ENCODE results near the gene OTX2. TPM values are rescaled to one million over a fixed set of nuclear protein-coding genes. Genes with fewer than 3 reads are reported as not detected.

The OTX2 gene
- total RNA-seq, 2 donors from 2014 or later, result not detected

- peaks cover 35% of the 10 kb centered on the region for H3K4me1 Mint-ChIP-seq (ENCODE audit: low read depth)
- peak overlapping the region; percentile 16 to 60 for H3K4me3 Mint-ChIP-seq
- H3K27me3 Mint-ChIP-seq (ENCODE audit: low read depth), result peaks cover 88% of the 10 kb centered on the region
- H3K27ac Mint-ChIP-seq, result no peak overlapping the region
- H3K9me3 Mint-ChIP-seq, result no peaks in the 10 kb centered on the region
- ATAC-seq (replicated peaks in 1 of 2) (no peak), DNase-seq (no peak)
- peaks cover 7 to 17% of the 10 kb centered on the region in 2 donors for H3K36me3 Mint-ChIP-seq (ENCODE audit: insufficient read depth in 2 of 2)
Measured at GRCh38 chr14:56808383-56809269, 1.7 kb downstream of the OTX2 start.

- ATAC-seq (replicated peaks in 1 of 2) (no peak), DNase-seq (no peak)
- no peak overlapping the region for H3K27ac Mint-ChIP-seq
- peaks cover 7 to 17% of the 10 kb centered on the region in 2 donors for H3K36me3 Mint-ChIP-seq (ENCODE audit: insufficient read depth in 2 of 2)
- H3K27me3 Mint-ChIP-seq (ENCODE audit: low read depth), result peaks cover 88% of the 10 kb centered on the region
- peaks cover 35% of the 10 kb centered on the region for H3K4me1 Mint-ChIP-seq (ENCODE audit: low read depth)
- peak overlapping the region; percentile 16 to 60 for H3K4me3 Mint-ChIP-seq
- no peaks in the 10 kb centered on the region for H3K9me3 Mint-ChIP-seq
Measured at GRCh38 chr14:56808110-56808382, 2.2 kb downstream of the OTX2 start.

- ATAC-seq (replicated peaks in 1 of 2) (no peak), DNase-seq (no peak)
- H3K9me3 Mint-ChIP-seq, result no peaks in the 10 kb centered on the region
- peaks cover 7 to 17% of the 10 kb centered on the region in 2 donors for H3K36me3 Mint-ChIP-seq (ENCODE audit: insufficient read depth in 2 of 2)
- H3K27me3 Mint-ChIP-seq (ENCODE audit: low read depth), result peaks cover 85% of the 10 kb centered on the region
- H3K27ac Mint-ChIP-seq, result no peak overlapping the region
- peaks cover 31% of the 10 kb centered on the region for H3K4me1 Mint-ChIP-seq (ENCODE audit: low read depth)
- peak overlapping the region; percentile 27 to 60 for H3K4me3 Mint-ChIP-seq
Measured at GRCh38 chr14:56807386-56808109, 2.7 kb downstream of the OTX2 start.

GRCh38 chr14:56806760-56807159 is 3.5 kb downstream of the OTX2 start:
- H3K9me3 Mint-ChIP-seq, result no peaks in the 10 kb centered on the region
- no peak overlapping the region for H3K27ac Mint-ChIP-seq
- DNase-seq, result no peak
- H3K4me1 Mint-ChIP-seq (ENCODE audit: low read depth), result peaks cover 29% of the 10 kb centered on the region
- peaks cover 89% of the 10 kb centered on the region for H3K27me3 Mint-ChIP-seq (ENCODE audit: low read depth)
- ATAC-seq (replicated peaks in 1 of 2), result no peak
- peaks cover 7 to 17% of the 10 kb centered on the region in 2 donors for H3K36me3 Mint-ChIP-seq (ENCODE audit: insufficient read depth in 2 of 2)
- H3K4me3 Mint-ChIP-seq, result peak overlapping the region in 1 of 2 donors; percentile 18

GRCh38 chr14:56805992-56806727 is 4.1 kb downstream of the OTX2 start:
- DNase-seq, result no peak
- H3K36me3 Mint-ChIP-seq (ENCODE audit: insufficient read depth in 2 of 2), result peaks cover 7 to 17% of the 10 kb centered on the region in 2 donors
- H3K9me3 Mint-ChIP-seq, result no peaks in the 10 kb centered on the region
- peaks cover 92% of the 10 kb centered on the region for H3K27me3 Mint-ChIP-seq (ENCODE audit: low read depth)
- H3K4me3 Mint-ChIP-seq, result peak overlapping the region in 1 of 2 donors; percentile 18
- no peak overlapping the region for H3K27ac Mint-ChIP-seq
- peaks cover 29% of the 10 kb centered on the region for H3K4me1 Mint-ChIP-seq (ENCODE audit: low read depth)
- ATAC-seq (replicated peaks in 1 of 2), result no peak

- H3K4me3 Mint-ChIP-seq, result no peak overlapping the region
- no peak for DNase-seq
- no peak for ATAC-seq (replicated peaks in 1 of 2)
- H3K4me1 Mint-ChIP-seq (ENCODE audit: low read depth), result peaks cover 21% of the 10 kb centered on the region
- H3K27me3 Mint-ChIP-seq (ENCODE audit: low read depth), result peaks cover 92% of the 10 kb centered on the region
- H3K9me3 Mint-ChIP-seq, result no peaks in the 10 kb centered on the region
- H3K36me3 Mint-ChIP-seq (ENCODE audit: insufficient read depth in 2 of 2), result peaks cover 5 to 13% of the 10 kb centered on the region in 2 donors
- no peak overlapping the region for H3K27ac Mint-ChIP-seq
Measured at GRCh38 chr14:56805201-56805991, 4.9 kb downstream of the OTX2 start.

GRCh38 chr14:56803816-56804535 is 6.3 kb downstream of the OTX2 start:
- DNase-seq (no peak), ATAC-seq (replicated peaks in 1 of 2) (no peak)
- Mint-ChIP-seq H3K27me3 (ENCODE audit: low read depth) (peaks cover 90% of the 10 kb centered on the region), H3K9me3 (no peaks in the 10 kb centered on the region), H3K27ac (no peak overlapping the region), H3K4me3 (no peak overlapping the region), H3K36me3 (ENCODE audit: insufficient read depth in 2 of 2) (peaks cover 0 to 8% of the 10 kb centered on the region in 2 donors), H3K4me1 (ENCODE audit: low read depth) (peaks cover 8% of the 10 kb centered on the region)

GRCh38 chr14:56801920-56802319 is 8.4 kb downstream of the OTX2 start:
- Mint-ChIP-seq H3K27me3 (ENCODE audit: low read depth) (peaks cover 84% of the 10 kb centered on the region), H3K27ac (no peak overlapping the region), H3K9me3 (no peaks in the 10 kb centered on the region), H3K4me1 (ENCODE audit: low read depth) (peaks cover 15% of the 10 kb centered on the region), H3K36me3 (ENCODE audit: insufficient read depth in 2 of 2) (peaks cover 0 to 6% of the 10 kb centered on the region in 2 donors), H3K4me3 (no peak overlapping the region)
- DNase-seq (no peak), ATAC-seq (replicated peaks in 1 of 2) (no peak)

- peaks cover 10% of the 10 kb centered on the region for H3K4me1 Mint-ChIP-seq (ENCODE audit: low read depth)
- H3K36me3 Mint-ChIP-seq (ENCODE audit: insufficient read depth in 2 of 2), result peaks cover 0 to under 1% of the 10 kb centered on the region in 2 donors
- DNase-seq (no peak), ATAC-seq (replicated peaks in 1 of 2) (no peak)
- H3K4me3 Mint-ChIP-seq, result no peak overlapping the region
- H3K27me3 Mint-ChIP-seq (ENCODE audit: low read depth), result peaks cover 78% of the 10 kb centered on the region
- no peak overlapping the region for H3K27ac Mint-ChIP-seq
- no peaks in the 10 kb centered on the region for H3K9me3 Mint-ChIP-seq
Measured at GRCh38 chr14:56799343-56799645, 11.0 kb downstream of the OTX2 start.

- peaks cover 10% of the 10 kb centered on the region for H3K4me1 Mint-ChIP-seq (ENCODE audit: low read depth)
- H3K4me3 Mint-ChIP-seq, result no peak overlapping the region
- peaks cover 0 to 1% of the 10 kb centered on the region in 2 donors for H3K36me3 Mint-ChIP-seq (ENCODE audit: insufficient read depth in 2 of 2)
- DNase-seq (no peak), ATAC-seq (replicated peaks in 1 of 2) (no peak)
- H3K9me3 Mint-ChIP-seq, result no peaks in the 10 kb centered on the region
- no peak overlapping the region for H3K27ac Mint-ChIP-seq
- peaks cover 78% of the 10 kb centered on the region for H3K27me3 Mint-ChIP-seq (ENCODE audit: low read depth)
Measured at GRCh38 chr14:56798447-56799342, 11.6 kb downstream of the OTX2 start.

GRCh38 chr14:56797569-56798446 is 12.5 kb downstream of the OTX2 start:
- H3K27ac Mint-ChIP-seq, result no peak overlapping the region
- peaks cover 0 to 1% of the 10 kb centered on the region in 2 donors for H3K36me3 Mint-ChIP-seq (ENCODE audit: insufficient read depth in 2 of 2)
- no peaks in the 10 kb centered on the region for H3K9me3 Mint-ChIP-seq
- DNase-seq (no peak), ATAC-seq (replicated peaks in 1 of 2) (no peak)
- peak overlapping the region; percentile 70 to 84 for H3K4me3 Mint-ChIP-seq
- peaks cover 10% of the 10 kb centered on the region for H3K4me1 Mint-ChIP-seq (ENCODE audit: low read depth)
- H3K27me3 Mint-ChIP-seq (ENCODE audit: low read depth), result peaks cover 81% of the 10 kb centered on the region

Data from activated T-cell treated with anti-CD3 and anti-CD28 coated beads, Interleukin-2, amount 50 U/mL, for 72 hours (primary cell).